Activated CD8-positive, alpha-beta T cell treated with anti-CD3 and anti-CD28 coated beads, Interleukin-2, amount 10 ng/mL, durations not matched to agents 7 days and 5 days (primary cell): Measurements from ENCODE around the gene AP3D1. TPM values are rescaled to one million over a fixed set of nuclear protein-coding genes. Genes with fewer than 3 reads are reported as not detected.
"Not testable (repeated sequence)": the region's sequence is repeated elsewhere in the genome, so short reads cannot be mapped to it uniquely, and the experiment has no call there.

ENCODE experiments used
- ATAC-seq: fragments of 150-1000 bp; cut with Tn5 transposase; one replicate; pipeline ENCODE4 v1.10.0; 2021; ENCODE audit warnings: moderate library complexity
- CTCF ChIA-PET: fragments of 350-600 bp; sonication (Branson Sonifier 250); formaldehyde crosslinking; loops from one replicate; lab custom pipeline; 2021; ENCODE audit warnings: antibody characterized with exemption; lab: Charles Lee
- POLR2A ChIA-PET: fragments of 350-600 bp; sonication (Branson Sonifier 250); formaldehyde crosslinking; loops from one replicate; lab custom pipeline; 2021; ENCODE audit warnings: antibody characterized with exemption; lab: Charles Lee
- DNase-seq: peaks from one replicate; pipeline ENCODE4 v3.0.0-alpha.2; 2020
- H3K27ac Mint-ChIP-seq: one replicate; pipeline ENCODE4 v1.8.0; 2021; ENCODE audit warnings: mild to moderate bottlenecking, mixed read lengths
- H3K27me3 Mint-ChIP-seq: one replicate; pipeline ENCODE4 v1.8.0; 2021; ENCODE audit warnings: low read depth, mixed read lengths
- H3K36me3 Mint-ChIP-seq: one replicate; pipeline ENCODE4 v1.8.0; 2021; ENCODE audit warnings: low read depth, mixed read lengths
- H3K4me1 Mint-ChIP-seq: one replicate; pipeline ENCODE4 v1.8.0; 2021; ENCODE audit warnings: low read depth, mixed read lengths
- H3K4me3 Mint-ChIP-seq: one replicate; pipeline ENCODE4 v1.8.0; 2021; ENCODE audit warnings: mild to moderate bottlenecking, mixed read lengths
- H3K9me3 Mint-ChIP-seq: one replicate; pipeline ENCODE4 v1.8.0; 2022; ENCODE audit warnings: mixed read lengths; ENCODE audit not compliant: insufficient read depth
- total RNA-seq, 2 experiments: library from RNA; stranded (reverse); gene quantifications; one replicate each; pipeline ENCODE4 v1.2.3, GENCODE V29; 2021

Gene AP3D1
- 100 to 1,000 TPM in 1 of 2 experiments, 10 to 100 TPM in 1; 91.5 to 100 TPM for total RNA-seq

DNA sequence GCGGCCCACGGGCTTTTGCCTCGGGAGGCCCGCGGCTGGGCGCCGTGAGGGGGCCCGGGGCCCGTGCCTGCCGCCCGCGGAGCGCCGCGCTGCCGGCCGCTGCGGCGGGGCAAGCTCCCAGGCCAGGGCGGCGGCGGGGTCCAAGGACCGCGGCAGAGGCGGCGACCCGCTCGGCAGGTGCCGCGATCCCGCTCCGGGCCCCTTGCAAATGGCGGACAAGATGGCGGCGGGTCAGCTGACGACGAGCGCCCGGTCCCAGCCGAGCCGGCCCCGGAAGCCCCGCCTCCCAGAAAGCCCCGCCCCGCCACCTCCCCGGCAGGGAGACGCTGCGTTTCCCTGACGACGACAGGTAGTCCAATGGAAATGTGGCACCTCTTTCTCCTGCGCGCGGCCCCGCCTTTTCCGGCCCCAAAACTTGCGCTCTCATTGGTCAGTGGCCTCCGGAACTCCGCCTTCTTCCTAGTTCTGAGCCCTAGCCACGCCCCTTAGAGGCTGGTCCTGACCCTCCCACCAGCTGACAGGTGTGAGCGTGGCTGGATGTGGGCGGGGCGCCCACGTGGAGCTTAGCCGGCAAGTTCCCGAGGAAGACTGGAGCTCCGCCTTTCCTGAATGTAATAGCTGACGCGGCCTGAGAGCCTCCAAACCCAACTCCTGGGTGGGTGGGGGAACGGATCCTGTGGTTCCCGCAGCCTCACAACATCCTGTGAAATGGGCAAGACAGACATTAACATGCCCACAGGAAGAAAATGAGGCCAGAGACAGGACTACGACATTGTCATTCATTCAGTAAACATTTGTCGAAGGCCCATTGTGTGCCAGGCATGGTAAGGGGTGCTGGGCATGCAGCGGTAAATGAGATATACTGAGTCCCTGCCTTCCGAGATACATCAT is at the start of gene AP3D1:
Gene AP3D1 (minus strand): TSS at position 228 of the 891 bp plus-strand sequence. CDS start 232 bp downstream, outside the sequence.
- ATAC-seq (peak; percentile 86), DNase-seq (peak; percentile 100)
- CTCF ChIA-PET = interaction anchor here (0.7 to 1.2 kb wide), 3 partner anchors 10 to 86 kb away, joined by 3 read pairs; no protein-coding TSS in a partner anchor
- Mint-ChIP-seq H3K27ac (peak within 1 kb of the TSS; percentile 87), H3K9me3 (no peaks in the 10 kb centered on the region), H3K4me1 (peaks cover 44% of the 10 kb centered on the region), H3K27me3 (no peaks in the 10 kb centered on the region), H3K36me3 (peaks cover 16% of the 10 kb centered on the region), H3K4me3 (peak within 1 kb of the TSS; percentile 82)
- POLR2A ChIA-PET = interaction anchor here (0.7 to 1.4 kb wide), 3 partner anchors 176 to 325 kb away, joined by 3 to 4 read pairs (median 3); partner anchors contain the start of gene LSM7

DNA sequence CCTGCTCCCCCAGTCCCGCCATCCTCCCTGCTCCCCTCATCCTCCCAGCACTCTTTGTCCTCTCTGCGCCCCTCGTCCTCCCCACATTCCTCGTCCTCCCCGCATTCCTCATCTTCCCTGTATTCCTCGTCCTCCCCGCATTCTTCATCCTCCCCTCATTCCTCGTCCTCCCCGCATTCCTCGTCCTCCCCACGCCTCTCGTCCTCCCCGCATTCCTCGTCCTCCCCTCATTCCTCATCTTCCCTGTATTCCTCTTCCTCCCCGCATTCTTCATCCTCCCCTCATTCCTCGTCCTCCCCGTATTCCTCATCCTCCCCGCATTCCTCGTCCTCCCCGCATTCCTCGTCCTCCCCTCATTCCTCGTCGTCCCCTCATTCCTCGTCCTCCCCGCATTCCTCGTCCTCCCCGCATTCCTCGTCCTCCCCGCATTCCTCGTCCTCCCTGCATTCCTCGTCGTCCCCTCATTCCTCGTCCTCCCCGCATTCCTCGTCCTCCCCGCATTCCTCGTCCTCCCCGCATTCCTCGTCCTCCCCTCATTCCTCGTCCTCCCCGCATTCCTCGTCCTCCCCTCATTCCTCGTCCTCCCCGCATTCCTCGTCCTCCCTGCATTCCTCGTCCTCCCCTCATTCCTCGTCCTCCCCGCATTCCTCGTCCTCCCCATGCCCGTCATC is 49.4 kb upstream of the AP3D1 start:
- ATAC-seq, H3K9me3 Mint-ChIP-seq, CTCF ChIA-PET, H3K27ac Mint-ChIP-seq, H3K27me3 Mint-ChIP-seq, DNase-seq, H3K4me3 Mint-ChIP-seq, POLR2A ChIA-PET, H3K4me1 Mint-ChIP-seq: not testable (repeated sequence)
- peaks cover 10% of the 10 kb centered on the region for H3K36me3 Mint-ChIP-seq

DNA sequence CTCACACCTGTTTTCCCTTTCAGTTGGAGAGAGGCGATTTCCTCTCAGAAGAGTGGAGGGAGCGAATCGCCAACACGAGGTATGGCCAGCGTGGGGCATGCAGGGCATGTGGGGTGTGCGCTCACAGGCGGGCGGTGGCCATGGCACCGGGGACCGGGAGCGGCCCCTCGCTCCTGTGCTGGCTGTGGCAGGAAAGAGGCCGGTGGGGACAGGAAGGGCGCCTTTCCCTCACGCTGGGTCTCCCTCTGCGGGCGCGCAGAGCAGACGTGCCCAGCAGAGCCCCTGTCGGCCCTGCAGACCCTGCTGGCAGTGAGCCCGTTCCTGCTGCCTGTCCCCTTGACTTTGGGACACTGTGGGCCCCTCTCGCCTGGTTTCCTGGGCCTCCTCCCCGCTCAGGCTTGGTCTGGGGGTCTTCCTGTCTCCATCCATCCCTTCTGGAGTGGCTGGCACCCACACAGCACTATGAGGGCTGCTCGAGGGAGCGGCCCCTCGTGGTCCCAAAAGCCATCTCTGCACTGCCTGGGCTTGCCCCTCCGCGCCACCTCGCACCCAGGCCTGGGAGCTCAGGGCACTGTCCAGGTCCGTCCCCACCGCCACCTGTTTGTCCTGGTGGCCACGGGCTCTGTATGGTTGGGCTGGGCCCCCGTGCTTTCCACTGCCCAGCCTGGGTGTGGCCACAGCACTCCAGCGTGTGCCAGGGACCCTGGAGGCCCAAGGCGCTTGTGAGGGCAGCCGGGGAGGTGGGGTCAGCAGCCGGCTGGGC is 48.7 kb upstream of the AP3D1 start:
- H3K9me3 Mint-ChIP-seq = no peaks in the 10 kb centered on the region
- no peak for DNase-seq
- CTCF ChIA-PET = interaction anchor here (1.2 to 1.4 kb wide), 2 partner anchors 8 to 29 kb away, joined by 3 to 4 read pairs; no protein-coding TSS in a partner anchor
- H3K36me3 Mint-ChIP-seq = peaks cover 6% of the 10 kb centered on the region
- POLR2A ChIA-PET = no interaction called here
- no peak overlapping the region for H3K27ac Mint-ChIP-seq
- no peaks in the 10 kb centered on the region for H3K27me3 Mint-ChIP-seq
- H3K4me1 Mint-ChIP-seq = no peaks in the 10 kb centered on the region
- no peak overlapping the region for H3K4me3 Mint-ChIP-seq
- no peak for ATAC-seq

DNA sequence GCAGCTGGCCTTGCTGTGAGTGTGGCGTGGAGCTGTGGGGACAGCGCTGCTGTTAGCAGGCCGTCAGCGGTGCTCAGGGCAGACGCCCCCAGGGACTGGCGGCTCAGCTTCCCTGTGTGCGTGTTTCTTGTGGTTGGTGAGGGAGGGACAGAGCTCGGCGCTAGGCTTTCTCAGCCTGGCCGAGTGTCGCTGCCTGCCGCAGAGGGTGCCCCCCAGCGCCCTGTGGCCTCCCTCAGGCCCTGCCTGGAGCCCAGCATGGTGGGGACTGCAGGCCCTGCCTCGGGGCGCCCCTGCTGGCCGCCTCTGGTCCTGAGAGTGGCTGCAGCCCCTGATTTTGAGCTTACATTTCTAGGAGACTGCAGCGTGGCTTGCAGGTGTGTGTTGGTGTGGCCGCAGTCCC is 47.8 kb upstream of the AP3D1 start:
- no peak overlapping the region for H3K27ac Mint-ChIP-seq
- H3K36me3 Mint-ChIP-seq = peaks cover 6% of the 10 kb centered on the region
- no peaks in the 10 kb centered on the region for H3K9me3 Mint-ChIP-seq
- no peak for ATAC-seq
- DNase-seq = no peak
- H3K4me1 Mint-ChIP-seq = no peaks in the 10 kb centered on the region
- POLR2A ChIA-PET = no interaction called here
- CTCF ChIA-PET = interaction anchor here (1.2 to 1.4 kb wide), 2 partner anchors 9 to 28 kb away, joined by 3 to 4 read pairs; no protein-coding TSS in a partner anchor
- H3K4me3 Mint-ChIP-seq = no peak overlapping the region
- no peaks in the 10 kb centered on the region for H3K27me3 Mint-ChIP-seq

- Mint-ChIP-seq H3K4me1 (no peaks in the 10 kb centered on the region), H3K27ac (no peak overlapping the region), H3K27me3 (no peaks in the 10 kb centered on the region), H3K9me3 (no peaks in the 10 kb centered on the region), H3K4me3 (no peak overlapping the region), H3K36me3 (peaks cover 5% of the 10 kb centered on the region)
- CTCF ChIA-PET = interaction anchor here (1.4 kb wide), 1 partner anchor 10 kb away, joined by 4 read pairs; no protein-coding TSS in a partner anchor
- POLR2A ChIA-PET = no interaction called here
- DNase-seq (no peak), ATAC-seq (no peak)
These were observed 47.0 kb upstream of the AP3D1 start for GRCh38 chr19:2198317-2198716.

DNA sequence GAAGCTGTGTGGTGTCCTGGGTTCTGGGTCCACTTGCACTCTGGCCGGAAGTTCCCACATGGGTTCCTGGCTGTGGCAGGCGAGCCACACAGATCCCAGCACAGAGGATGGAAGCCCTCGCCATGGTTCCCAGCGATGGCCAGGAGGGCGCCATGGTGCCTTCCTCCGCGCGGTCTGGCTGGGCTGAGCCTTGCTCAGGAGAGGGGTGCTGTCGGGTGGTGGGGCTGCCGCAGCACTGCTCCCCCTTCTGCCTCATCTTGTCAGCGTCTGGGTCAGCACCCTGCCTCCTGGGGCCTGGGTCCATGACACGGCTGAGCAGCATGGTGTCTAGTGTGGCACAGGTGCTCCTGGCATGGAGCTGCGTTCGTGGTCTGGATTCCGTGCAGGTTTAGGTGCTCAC is 45.9 kb upstream of the AP3D1 start:
- ATAC-seq = no peak
- Mint-ChIP-seq H3K4me1 (no peaks in the 10 kb centered on the region), H3K27me3 (no peaks in the 10 kb centered on the region), H3K36me3 (peaks cover 9% of the 10 kb centered on the region), H3K4me3 (no peak overlapping the region), H3K9me3 (no peaks in the 10 kb centered on the region), H3K27ac (no peak overlapping the region)
- ChIA-PET POLR2A (no interaction called here), CTCF (no interaction called here)
- DNase-seq = no peak

DNA sequence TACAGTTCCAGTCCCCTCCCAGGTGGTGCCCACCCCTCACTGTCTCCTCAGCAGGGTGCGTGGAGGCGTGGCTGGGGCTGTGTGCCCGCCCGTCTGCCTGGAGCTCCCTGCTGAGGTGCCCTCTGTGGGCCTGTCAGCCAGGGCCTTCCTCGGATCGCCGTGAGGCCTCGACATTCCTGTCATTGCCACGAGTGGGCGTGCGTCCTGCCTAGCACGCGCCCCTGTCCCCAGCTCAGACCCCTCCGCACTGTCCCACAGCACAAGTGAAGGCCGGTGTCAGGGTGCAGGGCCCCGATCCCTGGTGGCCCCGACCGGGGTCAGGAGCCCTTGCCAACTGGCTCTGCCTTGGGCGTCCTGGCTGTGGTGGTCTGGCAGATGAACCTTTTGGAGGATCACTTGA is 44.5 kb upstream of the AP3D1 start:
- Mint-ChIP-seq H3K4me3 (no peak overlapping the region), H3K4me1 (no peaks in the 10 kb centered on the region), H3K27me3 (no peaks in the 10 kb centered on the region), H3K36me3 (peaks cover 17% of the 10 kb centered on the region), H3K9me3 (no peaks in the 10 kb centered on the region), H3K27ac (no peak overlapping the region)
- no peak for ATAC-seq
- POLR2A ChIA-PET = no interaction called here
- CTCF ChIA-PET = no interaction called here
- DNase-seq = no peak

DNA sequence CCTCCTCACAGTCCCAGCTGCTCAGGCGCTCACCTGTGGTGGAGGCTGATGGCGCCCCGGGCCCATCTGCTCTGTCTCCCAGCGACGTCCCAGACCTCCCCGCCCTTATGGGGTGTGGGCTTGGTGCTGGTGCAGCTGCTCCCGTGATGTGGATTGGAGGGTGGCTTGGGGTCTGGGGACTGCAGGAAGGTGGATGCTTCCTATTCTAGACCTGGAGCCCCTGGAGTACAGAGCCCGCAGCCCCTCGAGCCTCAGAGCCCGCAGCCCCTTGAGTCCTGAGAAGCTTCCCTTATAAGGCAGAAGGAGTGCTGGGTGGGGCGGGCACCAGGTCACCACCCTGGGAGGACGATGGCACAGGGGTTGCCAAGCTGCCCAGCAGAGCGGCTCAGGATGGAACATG is 44.0 kb upstream of the AP3D1 start:
- Mint-ChIP-seq H3K4me3 (no peak overlapping the region), H3K27ac (no peak overlapping the region), H3K36me3 (peaks cover 20% of the 10 kb centered on the region), H3K9me3 (no peaks in the 10 kb centered on the region), H3K27me3 (no peaks in the 10 kb centered on the region), H3K4me1 (no peaks in the 10 kb centered on the region)
- ChIA-PET CTCF (no interaction called here), POLR2A (no interaction called here)
- ATAC-seq (no peak), DNase-seq (no peak)

DNA sequence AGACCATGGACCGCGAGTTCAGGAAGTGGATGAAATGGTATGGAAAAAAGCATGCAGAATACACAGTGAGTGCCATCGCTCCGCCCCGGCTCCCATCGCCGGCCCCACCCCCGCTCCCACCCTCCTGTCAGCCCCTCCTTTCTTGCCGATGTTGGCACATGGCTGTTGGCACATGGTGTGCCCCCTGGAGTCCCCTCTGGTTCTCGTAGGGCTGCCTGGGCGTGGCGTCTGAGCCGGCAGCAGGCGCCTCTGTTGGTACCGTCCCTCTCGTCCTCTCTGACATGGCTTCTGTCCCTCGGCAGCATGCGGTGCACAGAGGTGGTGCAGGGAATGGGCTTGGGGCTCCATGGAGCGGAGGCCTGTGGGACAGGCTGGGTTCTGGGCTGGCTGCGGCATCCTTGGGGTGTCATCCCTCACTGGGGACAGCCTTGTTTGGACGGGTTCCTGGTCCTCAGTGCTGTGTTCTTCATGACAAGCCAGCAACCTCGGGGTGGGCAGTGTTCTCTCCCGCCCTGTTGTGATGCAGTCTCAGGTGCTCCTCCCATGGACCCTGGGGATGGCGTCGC is 43.2 kb upstream of the AP3D1 start:
- ChIA-PET POLR2A (no interaction called here), CTCF (no interaction called here)
- no peaks in the 10 kb centered on the region for H3K9me3 Mint-ChIP-seq
- DNase-seq (no peak), ATAC-seq (no peak)
- H3K27ac Mint-ChIP-seq = no peak overlapping the region
- H3K4me3 Mint-ChIP-seq = no peak overlapping the region
- H3K36me3 Mint-ChIP-seq = peaks cover 20% of the 10 kb centered on the region
- no peaks in the 10 kb centered on the region for H3K4me1 Mint-ChIP-seq
- no peaks in the 10 kb centered on the region for H3K27me3 Mint-ChIP-seq

DNA sequence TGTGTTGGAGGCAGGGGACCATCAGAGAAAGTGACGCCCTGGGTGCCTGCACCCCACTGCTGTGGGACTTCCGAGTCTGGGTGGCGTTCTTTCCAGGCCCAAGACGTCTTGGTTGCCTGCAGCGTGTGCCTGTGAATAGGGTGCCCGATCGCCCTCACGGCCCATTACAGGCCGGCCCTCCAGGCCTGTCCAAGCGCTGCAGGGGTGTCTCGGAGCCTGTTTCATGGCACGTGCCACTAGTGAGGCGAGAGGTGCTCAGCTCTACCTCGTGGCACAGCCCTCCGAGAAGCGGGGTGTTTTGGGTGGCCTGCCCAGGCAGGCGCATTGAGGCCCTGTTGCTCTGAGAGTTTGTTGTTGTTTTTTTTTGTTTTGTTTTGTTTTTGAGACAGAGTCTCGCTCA is 42.4 kb upstream of the AP3D1 start:
- Mint-ChIP-seq H3K27me3 (no peaks in the 10 kb centered on the region), H3K36me3 (peaks cover 22% of the 10 kb centered on the region), H3K4me1 (no peaks in the 10 kb centered on the region), H3K9me3 (no peaks in the 10 kb centered on the region), H3K4me3 (no peak overlapping the region), H3K27ac (no peak overlapping the region)
- ATAC-seq (no peak), DNase-seq (no peak)
- POLR2A ChIA-PET = no interaction called here
- CTCF ChIA-PET = no interaction called here

- H3K27me3 Mint-ChIP-seq = no peaks in the 10 kb centered on the region
- H3K9me3 Mint-ChIP-seq = no peaks in the 10 kb centered on the region
- no peak for DNase-seq
- ATAC-seq = no peak
- H3K36me3 Mint-ChIP-seq = peaks cover 22% of the 10 kb centered on the region
- H3K27ac Mint-ChIP-seq = peak overlapping the region; percentile 55
- H3K4me1 Mint-ChIP-seq = no peaks in the 10 kb centered on the region
- ChIA-PET CTCF (no interaction called here), POLR2A (no interaction called here)
- no peak overlapping the region for H3K4me3 Mint-ChIP-seq
These were observed 41.5 kb upstream of the AP3D1 start for GRCh38 chr19:2192862-2193261.
